Stimulated activated CD8-positive, alpha-beta memory T cell treated with anti-CD3 and anti-CD28 coated beads, Interleukin-2, amount 100 ng/mL, for 48 hours (primary cell): ENCODE data around the gene PAK6.

Experiments used
- DNase-seq, 2 donors: peaks; one replicate each; pipeline ENCODE4 v3.0.0-alpha.2; 2020; ENCODE audit warnings: low read depth in 2 of 2

Gene PAK6

GRCh38 chr15:40292246-40292645 lies 53.4 kb downstream of the PAK6 start:
- no peak for DNase-seq

- no peak for DNase-seq
Measured at GRCh38 chr15:40293006-40293405, 54.1 kb downstream of the PAK6 start.

GRCh38 chr15:40293905-40294895 lies 55.3 kb downstream of the PAK6 start:
- no peak for DNase-seq

- DNase-seq, result no peak
Measured at GRCh38 chr15:40295297-40295696, 56.4 kb downstream of the PAK6 start.

- no peak for DNase-seq
Measured at GRCh38 chr15:40295877-40296560, 57.2 kb downstream of the PAK6 start.

GRCh38 chr15:40296561-40297230 lies 57.8 kb downstream of the PAK6 start:
- DNase-seq, result no peak

- no peak for DNase-seq
Measured at GRCh38 chr15:40297356-40297755, 58.5 kb downstream of the PAK6 start.

GRCh38 chr15:40298216-40298935 lies 59.5 kb downstream of the PAK6 start:
- DNase-seq, result no peak

GRCh38 chr15:40300367-40300766 lies 61.5 kb downstream of the PAK6 start:
- DNase-seq, result no peak

GRCh38 chr15:40300771-40301170 lies 61.9 kb downstream of the PAK6 start:
- no peak for DNase-seq

- no peak for DNase-seq
Measured at GRCh38 chr15:40301467-40302179, 62.8 kb downstream of the PAK6 start.

GRCh38 chr15:40302288-40302886 lies 63.5 kb downstream of the PAK6 start:
- no peak for DNase-seq

GRCh38 chr15:40302981-40303380 lies 64.1 kb downstream of the PAK6 start:
- DNase-seq, result no peak

GRCh38 chr15:40303576-40303975 lies 64.7 kb downstream of the PAK6 start:
- DNase-seq, result no peak

GRCh38 chr15:40305281-40305680 lies 66.4 kb downstream of the PAK6 start:
- DNase-seq, result no peak

GRCh38 chr15:40306371-40306770 lies 67.5 kb downstream of the PAK6 start:
- no peak for DNase-seq

GRCh38 chr15:40306908-40307307 lies 68.0 kb downstream of the PAK6 start:
- no peak for DNase-seq

- peak; percentile 30 to 51 for DNase-seq
Measured at GRCh38 chr15:40307421-40308211, 68.8 kb downstream of the PAK6 start, which contains the start of gene PLCB2. PLCB2 (minus strand) TSS chr15:40307935; CDS start chr15:40307672, 263 bp downstream.

GRCh38 chr15:40309344-40309862 lies 70.5 kb downstream of the PAK6 start:
- no peak for DNase-seq
